IPS-NIHi7 (cell line): ENCODE data around the gene COL27A1.
"Not testable (repeated sequence)": the region's sequence is repeated elsewhere in the genome, so short reads cannot be mapped to it uniquely, and the experiment has no call there.

Experiments used
- DNase-seq: peaks from one replicate; pipeline ENCODE4 v3.0.0; 2012; ENCODE audit warnings: mixed read lengths; ENCODE audit errors: extremely low spot score

The COL27A1 gene

DNA sequence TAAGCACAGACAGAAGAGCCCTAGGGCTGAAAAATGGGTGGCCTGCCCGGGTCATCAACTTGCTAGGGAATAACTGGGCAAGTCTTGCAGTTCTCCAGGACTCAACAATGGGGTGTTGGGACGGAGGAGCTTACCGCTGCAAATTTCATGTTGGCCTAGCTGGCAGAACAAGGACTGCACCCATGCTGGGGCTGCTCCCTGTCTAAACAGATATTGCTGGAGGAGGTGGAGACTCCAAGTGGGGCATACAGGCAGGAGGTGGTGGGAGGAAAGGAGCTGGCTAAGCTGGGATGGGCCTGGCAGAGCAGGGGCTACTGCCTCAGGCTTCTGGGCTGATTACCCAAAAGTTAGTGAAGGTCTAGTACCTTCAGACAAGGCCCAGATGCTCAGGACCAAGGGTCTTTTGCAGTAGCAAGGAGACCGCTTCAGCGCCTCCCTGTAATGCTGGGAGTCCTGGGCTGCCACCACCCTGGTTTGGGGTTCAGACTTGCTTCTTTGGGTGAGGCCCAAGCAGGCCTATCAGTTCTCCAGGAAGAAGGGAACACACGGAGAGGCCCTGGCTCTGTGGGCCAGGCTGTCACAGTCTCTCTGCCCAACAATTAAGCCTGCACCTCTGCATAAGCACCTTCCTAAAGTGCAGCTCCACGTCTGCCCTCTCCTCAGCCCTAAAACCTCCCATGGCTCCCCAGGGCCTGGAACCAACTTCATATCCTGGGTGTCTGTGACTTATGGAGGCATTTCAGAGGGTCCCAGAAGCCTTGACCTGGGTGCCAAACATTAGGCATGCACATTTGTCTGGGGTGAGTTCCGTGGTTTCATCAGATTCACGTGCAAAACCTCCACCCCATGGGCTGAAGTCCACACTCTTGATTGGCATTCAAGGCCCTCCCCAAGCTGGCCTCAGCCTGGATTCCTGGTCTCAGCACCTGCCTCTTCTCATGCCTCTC, 32.0 kb upstream of the COL27A1 start:
- DNase-seq: no peak

DNA sequence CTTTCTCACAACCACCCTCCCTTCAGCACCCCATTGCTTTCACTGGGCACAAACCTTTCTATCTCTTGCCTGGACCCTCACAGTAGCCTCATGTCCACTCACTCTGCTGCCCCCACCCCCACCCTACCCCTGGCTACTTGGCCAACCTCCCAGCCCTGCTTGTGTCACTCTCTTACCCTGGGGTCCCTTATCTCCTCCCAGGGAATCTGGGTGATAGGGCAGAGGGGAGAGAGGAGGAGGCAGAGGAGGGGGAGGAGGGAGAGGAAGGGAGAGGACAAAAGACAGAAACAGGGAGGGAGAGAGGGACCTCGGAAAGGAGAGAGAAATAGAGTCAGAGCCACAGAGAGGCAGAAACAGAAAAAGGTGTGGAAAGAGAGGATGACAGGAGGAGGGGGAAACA, 31.2 kb upstream of the COL27A1 start:
- no peak for DNase-seq

DNA sequence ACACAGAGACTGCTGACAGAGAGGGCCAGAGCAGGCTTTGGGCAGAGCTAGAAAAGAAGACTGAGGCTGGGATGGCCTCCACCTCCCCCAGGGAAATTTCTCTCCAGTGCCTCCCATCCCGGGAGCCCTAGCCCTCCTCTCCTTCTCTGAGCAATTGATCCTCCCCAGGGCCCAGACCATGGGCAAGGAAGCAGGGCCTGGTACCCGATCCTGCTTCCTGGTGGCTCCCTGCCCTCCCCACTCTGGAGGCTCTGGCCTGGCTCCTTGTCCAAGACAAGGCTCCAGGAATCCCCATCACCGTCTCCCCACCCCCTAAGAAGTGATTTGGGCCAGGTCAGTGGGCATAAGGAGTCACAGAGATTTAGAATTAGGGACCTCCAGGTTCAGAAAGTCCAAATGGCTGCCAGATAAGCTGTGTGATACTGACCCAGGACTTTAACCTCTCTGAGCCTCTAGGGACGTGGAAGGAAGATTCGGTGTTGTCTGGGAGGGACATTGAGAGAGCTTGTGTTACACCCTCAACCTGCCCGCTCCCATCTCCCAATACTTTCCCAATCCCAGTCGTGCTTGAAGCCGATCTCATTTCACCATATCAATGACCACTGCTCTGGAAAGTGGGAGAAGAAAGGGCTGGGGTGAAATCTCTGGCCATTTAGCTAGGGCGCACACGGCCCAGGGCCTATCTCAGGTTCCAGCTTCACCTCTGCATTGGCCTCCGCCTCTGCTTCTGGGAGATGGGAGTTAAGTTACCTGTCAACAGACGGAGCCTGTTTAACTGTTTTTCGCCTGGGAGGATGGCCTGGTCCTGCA, 30.5 kb upstream of the COL27A1 start:
- DNase-seq: no peak

DNA sequence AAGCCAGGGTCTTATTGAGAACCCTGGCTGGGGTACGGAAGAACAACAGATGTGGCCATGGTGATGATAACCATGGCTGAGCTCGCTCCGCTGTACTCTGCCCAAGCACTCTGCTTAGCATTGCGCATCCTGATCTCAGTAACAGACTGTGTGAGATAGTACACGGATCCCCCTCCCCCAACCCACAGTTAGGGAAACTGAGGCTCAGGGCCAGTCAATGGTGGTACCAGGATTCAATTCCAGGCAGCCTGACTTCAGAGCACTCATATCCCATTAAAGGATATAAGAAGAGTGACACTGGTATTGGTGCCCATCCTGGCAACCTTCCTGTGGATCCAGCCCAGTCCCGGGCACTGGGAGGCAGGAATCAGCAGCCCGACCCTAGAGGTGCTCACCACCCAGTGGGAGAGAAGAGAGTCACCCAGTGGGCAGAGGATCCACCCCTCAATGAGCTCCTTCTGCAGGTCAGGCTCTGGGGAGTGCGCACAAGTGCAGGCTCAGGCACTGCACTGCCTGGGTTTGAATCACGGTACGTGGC, 29.8 kb upstream of the COL27A1 start:
- no peak for DNase-seq

DNA sequence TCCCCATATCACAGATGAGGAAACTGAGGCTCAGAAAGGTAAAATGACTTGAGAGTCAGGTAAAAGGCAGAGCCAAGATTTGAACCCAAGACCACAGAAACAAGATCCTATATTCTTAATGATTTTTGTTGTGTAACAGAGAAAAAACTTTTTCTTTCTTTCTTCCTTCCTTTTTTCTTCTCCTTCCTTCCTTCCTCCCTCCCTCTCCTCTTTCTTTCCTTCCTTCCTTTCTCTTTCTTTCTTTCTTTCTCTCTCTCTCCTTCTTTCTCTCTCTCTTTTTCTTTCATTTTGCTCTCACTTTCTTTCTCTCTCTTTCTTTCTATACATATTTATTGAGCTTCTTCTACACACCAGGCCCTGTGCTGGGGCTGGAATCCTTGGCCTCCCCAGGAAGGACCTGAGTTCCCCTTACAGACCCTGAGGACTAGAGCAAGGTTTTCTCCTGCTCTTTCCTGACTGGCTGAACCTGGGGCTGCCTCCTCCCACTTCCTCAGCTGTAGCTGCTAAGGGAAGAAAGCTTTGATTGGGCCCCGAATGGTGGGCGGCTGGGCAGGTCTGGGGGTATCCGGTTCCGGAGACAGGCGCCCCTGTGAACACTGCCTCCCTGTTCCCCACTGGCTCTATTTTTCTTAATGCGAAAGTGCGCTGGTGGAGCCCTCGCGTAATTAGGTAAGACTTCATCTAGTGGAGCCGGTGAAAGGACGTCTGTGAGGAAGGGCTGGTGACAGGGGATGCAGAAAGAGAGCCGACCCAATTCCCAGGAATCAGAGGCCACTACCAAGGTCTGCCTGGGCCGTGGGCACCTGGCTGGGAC, 28.9 kb upstream of the COL27A1 start:
- peak; percentile 46 for DNase-seq

DNA sequence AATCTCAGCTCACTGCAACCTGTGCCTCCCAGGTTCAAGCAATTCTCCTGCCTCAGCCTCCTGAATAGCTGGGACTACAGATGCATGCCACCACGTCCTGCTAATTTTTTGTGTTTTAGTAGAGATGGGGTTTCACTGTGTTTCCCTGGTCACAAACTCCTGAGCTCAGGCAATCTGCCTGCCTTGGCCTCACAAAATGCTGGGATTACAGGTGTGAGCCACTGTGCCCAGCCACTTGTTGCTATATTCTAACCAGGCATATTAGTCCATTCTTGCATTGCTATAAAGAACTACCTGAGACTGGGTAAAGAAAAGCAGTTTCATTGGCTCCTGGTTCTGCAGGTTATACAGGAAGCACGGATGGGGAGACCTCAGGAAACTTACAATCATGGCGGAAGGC, 26.6 kb upstream of the COL27A1 start:
- DNase-seq: not testable (repeated sequence)

DNA sequence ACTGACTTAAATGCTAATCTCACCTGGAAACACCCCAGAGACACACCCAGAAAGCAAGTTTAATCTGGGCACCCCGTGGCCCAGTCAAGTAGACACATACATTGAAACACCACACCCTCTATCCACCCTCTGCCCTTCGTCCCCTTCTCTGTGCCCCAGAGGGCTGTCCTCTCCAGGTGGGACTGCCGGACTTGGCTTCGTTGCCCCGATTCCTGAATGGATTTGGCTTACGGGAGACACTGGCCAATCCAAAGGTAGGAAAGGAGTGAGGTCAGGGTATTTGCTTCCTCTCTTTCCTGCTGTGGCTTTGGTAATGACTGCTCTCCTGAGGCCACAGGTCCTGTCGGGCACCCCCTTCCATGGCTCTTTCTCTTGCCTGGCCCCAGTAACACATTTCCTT, 25.2 kb upstream of the COL27A1 start:
- no peak for DNase-seq

DNA sequence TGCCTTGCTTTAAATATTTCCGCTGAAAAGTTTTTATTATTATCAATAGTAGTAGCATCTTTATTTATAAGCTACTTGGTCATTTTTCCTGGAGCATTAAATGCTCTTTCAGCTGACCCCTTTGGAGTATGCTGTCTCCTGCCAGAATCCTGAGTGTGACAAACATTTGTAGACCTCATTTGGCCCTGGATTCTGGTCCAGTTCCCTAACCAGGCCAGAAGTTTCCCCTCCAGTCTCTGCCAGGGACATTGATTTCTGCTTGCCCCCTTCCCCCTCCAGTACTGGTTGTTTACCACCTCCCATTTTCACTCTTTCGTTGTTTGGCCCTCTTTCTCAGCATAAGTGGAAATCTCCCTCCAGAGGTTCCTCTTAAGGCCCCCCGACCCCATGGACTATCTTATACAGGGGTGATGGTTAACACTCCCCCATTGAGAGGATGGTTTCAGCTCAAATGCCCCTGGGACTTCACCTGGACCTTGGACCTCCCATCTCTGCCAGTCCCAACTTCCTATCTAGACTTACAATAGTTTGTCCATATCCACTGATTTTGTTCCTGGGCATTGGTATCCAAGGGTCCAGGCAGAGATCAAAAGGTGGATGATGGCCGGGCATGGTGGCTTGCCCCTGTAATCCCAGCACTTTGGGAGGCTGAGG, 24.6 kb upstream of the COL27A1 start:
- no peak for DNase-seq

DNA sequence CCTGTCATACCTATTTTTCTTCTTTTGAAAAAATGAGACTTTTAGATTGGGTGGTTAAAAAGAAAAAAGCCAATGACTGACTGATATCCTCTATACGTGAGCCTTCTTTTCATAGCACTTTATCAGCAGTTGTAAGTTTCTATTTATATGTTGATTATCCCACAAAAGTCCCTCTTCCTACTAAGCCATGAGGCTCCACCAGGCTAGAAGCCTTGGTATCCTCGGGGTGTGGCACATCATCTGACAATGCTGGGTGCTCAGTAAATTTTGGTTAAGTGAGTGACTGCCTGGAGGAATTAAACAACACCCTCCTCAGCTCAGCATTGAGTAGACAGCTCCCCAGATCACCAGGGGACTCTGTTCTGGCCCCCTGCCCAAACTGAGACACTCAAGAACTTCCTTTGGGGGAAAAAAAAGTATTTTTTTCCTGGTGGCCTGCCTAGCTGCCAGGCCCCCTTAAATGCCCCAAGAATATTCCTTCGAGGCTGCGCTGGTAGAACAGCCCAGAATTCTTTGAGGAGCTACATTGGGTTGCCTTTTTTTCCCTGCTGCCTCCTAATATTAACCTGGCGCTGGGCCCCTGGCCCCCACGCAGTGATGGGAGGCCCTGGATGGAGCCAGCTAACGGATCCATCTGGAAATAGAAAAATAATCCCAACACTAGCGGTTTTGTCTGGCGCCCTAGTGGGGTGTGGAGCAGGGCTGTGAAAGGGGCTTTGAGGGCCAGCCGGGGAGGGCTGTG, 23.4 kb upstream of the COL27A1 start:
- no peak for DNase-seq

DNA sequence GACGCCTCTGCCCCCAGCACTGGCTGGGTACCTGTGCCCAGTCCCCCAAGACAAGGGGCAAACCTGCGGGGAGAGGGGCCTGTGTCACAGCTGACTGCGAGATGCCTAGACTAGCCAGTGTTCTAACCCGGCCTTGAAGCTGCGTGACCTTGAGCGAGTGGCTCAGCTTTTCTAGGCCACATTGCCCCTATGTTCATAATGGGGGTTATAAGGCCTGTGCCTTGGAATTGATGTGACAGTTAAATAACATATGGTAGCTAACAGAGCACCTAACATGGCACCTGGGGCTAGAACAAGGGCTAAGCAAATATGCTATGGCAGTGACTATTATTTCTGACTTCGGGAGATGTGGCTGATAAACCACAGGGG, 22.8 kb upstream of the COL27A1 start:
- DNase-seq: no peak

DNA sequence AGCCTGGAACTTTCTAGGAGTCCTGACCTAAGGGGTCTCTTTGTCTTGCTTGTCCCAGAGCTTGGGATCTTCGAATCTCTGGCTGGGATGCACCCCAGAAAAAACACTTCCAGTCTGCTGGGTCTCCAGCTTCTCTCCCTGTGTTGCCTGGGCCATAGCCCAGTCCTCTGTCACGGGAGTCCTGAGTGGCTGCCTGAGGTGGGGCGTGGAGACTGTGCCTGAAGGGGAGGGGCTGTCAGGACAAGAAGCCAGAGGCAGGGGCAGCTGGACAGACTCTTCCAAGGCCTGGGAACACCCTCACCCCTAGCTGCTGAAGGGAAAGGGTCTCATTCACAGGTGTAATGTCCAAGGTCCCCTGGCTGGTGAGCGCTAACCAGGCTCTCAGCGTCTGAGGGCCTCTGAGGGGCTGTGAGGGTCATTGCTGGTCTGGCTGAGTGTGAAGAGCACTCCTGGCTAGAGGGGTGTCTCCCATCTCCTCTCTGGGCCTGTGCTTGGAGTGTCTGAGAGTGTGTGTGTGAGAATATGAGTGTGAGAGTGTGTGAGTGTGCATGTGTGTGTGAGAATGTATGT, 20.4 kb upstream of the COL27A1 start:
- no peak for DNase-seq

DNA sequence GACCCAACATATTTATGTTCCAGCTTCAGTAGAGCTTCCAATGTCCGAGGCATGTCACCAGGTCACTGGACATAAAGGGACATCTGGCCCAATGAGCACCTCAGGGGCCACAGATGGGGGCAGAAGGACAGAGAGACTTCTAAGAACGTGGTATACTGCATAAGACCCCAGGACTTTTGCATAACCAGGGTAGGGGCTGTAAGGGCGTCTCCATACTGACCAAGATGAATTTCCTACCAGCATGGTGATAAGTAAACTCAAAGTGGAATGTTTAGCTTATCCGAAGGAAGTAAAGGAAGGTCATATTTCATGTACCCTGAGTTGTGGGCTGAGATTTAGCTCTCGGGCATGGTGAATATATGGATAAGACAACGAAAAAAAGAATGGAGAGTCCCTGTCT, 17.5 kb upstream of the COL27A1 start:
- no peak for DNase-seq

DNA sequence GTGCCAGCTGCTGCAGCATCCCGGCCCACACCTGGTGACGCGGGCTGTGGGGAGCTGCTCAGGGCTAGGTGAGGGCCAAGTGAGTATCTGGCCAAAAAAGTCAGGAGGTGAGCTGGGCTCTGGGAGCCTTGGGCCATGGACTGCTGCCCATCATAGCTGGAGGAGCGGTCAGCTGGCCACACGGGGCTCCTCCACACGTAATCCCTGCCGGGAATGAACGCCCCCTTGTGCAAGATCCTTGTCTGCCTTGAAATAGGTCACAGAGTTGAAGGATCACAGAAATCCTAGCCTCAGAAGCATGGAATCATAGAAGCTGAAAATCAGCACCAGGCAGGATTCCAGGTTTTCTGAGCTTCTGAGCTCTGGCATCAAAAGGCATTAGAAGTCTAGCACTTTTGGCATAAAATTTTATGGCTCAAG, 16.8 kb upstream of the COL27A1 start:
- no peak for DNase-seq

DNA sequence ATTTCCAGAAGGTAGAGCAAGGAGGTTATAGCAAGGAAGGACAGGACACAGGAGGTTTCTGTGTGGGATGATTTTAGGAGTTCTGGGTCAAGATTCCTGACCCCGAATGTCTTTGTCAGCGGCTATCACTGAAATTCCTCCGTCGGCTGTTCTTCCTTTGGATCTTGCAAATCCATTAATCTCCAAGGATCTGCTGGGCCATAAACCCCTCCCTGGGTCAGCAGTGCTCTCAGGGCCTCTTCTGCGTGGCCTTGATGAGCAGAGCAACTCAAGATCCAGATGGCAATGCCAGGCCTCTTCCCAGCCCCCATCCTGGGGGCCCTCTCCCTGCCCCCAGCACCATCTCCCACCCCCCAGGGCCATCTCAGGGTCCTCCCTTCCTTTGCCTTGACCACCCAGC, 16.3 kb upstream of the COL27A1 start:
- DNase-seq: no peak

DNA sequence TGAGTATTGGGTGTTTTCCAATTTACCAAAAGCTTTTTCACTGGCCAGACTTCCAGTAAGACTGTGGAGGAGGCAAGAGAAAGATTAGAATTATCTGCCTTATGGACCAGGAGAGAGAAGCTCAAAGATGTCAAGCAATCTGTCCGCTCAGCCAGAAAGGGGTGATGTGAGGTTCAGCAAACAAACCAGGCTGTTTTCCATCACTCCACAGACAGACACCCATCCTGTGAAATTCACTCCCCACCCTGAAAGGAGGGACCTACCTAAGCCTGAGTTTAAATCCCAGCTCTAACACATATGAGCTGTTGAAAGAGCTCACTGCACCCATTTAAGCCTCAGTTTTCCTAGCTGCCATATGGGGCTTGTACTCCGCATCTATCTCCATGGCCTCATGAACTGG, 14.9 kb upstream of the COL27A1 start:
- DNase-seq: no peak

DNA sequence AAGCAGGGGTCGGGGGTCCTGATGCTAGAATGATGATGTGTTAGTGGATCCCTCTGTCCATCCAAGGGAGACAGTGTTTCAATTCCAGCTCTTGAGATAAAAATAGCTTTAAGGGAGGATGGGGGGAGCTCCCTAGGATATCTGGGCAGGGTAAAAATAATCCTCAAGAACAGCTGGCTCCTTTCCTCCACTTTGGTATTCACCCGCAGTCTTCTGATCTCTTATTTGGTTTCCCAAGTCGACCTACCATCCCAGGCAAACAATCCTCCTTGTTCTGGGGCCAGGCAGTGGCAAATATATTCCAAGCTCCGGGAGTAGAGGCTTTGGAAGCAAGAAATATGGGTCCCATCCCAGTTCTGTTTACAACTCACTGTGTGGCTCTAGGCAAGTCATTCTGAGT, 14.5 kb upstream of the COL27A1 start:
- no peak for DNase-seq

DNA sequence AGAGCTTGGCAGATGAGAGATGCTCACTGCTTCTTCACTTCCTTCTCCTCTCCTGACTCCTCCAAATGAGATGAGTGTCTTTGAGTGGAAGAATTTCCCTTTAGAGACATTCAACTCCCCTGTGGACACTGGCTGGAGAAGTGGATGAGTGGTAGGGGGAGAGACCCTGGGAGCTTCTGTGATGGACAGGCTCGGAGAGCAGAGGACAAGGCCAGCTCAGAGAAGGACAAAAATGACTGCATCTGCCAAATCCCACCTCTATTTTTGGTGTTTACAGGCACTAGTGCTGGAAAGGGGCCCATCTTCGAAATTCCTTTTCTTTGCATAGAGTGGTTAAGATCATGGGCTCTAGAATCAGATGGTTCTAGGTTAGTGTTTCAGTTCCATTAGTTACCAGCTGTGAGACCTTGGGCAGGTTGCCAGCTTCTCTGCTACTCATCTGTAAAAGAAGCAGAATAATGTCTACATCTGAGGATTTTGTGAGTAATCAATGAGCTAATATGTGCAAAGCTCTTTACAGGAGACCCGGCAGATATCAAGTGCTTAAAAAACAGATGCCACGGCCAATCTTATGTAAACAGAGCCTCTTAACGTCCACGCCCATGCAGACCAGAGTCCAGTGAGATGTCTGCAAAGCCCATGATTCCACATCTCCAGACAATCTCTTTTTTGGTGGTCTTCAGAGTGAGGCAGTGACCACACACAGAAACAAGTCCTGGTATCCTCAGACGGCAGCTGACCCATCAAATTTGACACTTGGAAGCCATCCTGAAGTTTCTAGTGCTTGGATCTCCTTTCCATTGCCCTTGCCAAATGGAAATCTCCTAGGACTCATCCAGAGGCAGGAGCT, 13.6 kb upstream of the COL27A1 start:
- DNase-seq: no peak

DNA sequence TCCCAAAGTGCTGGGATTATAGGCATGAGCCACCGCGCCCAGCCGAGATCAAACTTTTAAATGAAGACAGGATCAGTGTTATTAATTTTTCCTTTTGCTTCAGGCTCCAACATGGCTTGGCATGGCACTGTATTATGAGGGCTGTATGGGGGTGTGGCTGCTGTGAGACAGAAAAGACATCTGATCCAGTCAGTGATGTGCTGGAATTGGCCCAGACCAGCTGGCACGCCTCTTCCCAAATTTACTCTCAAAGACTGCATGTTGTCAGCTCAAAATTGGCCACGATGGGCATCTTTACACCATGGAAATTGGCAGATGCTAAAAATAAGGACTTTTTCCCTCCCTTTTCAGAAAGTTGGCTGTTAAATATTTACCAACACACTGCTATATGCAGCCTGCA, 12.1 kb upstream of the COL27A1 start:
- no peak for DNase-seq

DNA sequence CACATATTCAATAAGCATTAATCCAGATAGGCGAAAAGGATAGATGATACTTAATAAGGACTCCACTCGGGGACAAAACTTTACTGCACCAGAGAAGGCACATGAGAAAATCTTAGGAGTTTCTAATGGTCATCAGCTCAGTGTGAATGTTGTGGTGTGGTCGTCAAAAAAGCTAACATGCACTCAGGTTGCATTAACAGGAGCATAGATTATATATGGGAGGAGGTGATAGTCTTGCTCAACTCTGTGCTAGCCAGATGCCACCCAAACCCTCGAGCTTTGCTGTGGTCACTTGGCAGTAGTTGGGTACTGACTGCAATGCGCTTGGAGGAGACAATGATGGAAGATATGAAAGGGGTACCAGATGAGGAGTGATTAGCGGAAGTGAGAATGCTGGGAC, 8.6 kb upstream of the COL27A1 start:
- no peak for DNase-seq
